ENCODE measurements around the gene RAB34. TPM values are rescaled to one million over a fixed set of nuclear protein-coding genes. Genes with fewer than 3 reads are reported as not detected.

Gene RAB34
- total and polyA plus RNA-seq, 11 donors = 11.5 to 31.7 (median 17.7) TPM

- WGBS, 4 donors = 91 to 97% (median 95%) methylated on average over 1 of the region's 1 CpG
- H3K9me3 ChIP-seq = no peaks in the 10 kb centered on the region
- DNase-seq = no peak
- ATAC-seq = no peak
- H3K27me3 ChIP-seq = no peaks in the 10 kb centered on the region
- H3K27ac ChIP-seq = no peak overlapping the region
- H3K4me3 ChIP-seq = no peak overlapping the region
- peaks cover 0 to 75% (median 57%) of the 10 kb centered on the region in 9 donors for H3K36me3 ChIP-seq
- intact Hi-C loops (cut with DNase I) = loop anchor here in 1 of 10 donors (10.0 kb wide), 1 partner anchor 47 kb away; the partner anchor contains the start of genes PROCA1, RAB34 and RPL23A
- H3K4me1 ChIP-seq = peaks cover 0 to 31% (median 18%) of the 10 kb centered on the region in 12 donors
- TF ChIP-seq POLR2A (IDR thresholded peaks at IDR 0.05) (no peak), CTCF (IDR thresholded peaks at IDR 0.05) (no peak)
Measured at GRCh38 chr17:28667870-28668269, 49.8 kb downstream of the RAB34 start.

- no peak overlapping the region for H3K27ac ChIP-seq
- intact Hi-C loops (cut with DNase I) = loop anchor here in 1 of 10 donors (10.0 kb wide), 1 partner anchor 49 kb away; the partner anchor contains the start of genes PROCA1, RAB34 and RPL23A
- H3K4me3 ChIP-seq = no peak overlapping the region
- TF ChIP-seq CTCF (IDR thresholded peaks at IDR 0.05) (no peak), POLR2A (IDR thresholded peaks at IDR 0.05) (no peak)
- WGBS, 4 donors = 73 to 85% (median 76%) methylated on average over 2 of the region's 2 CpGs
- H3K4me1 ChIP-seq = peaks cover 0 to 39% (median 24%) of the 10 kb centered on the region in 12 donors
- H3K9me3 ChIP-seq = no peaks in the 10 kb centered on the region
- H3K36me3 ChIP-seq = peaks cover 0 to 57% (median 38%) of the 10 kb centered on the region in 9 donors
- ATAC-seq (no peak), DNase-seq (no peak)
- no peaks in the 10 kb centered on the region for H3K27me3 ChIP-seq
Measured at GRCh38 chr17:28665994-28666393, 51.7 kb downstream of the RAB34 start.

Other genes with a start within 250 kb of the RAB34 start
- gene SLC13A2, start 244.2 kb downstream of the RAB34 start, total RNA-seq = not detected
- under 1 TPM in 1 of 2 donors, not detected in 1; 0.03 TPM for gene SLC13A2, start 244.2 kb downstream of the RAB34 start, polyA plus RNA-seq
- gene FOXN1, start 211.5 kb downstream of the RAB34 start, total RNA-seq = not detected
- gene FOXN1, start 211.5 kb downstream of the RAB34 start, polyA plus RNA-seq = not detected
- gene UNC119, start 165.2 kb downstream of the RAB34 start, total RNA-seq = 10 to 100 TPM; 12.8 to 30.7 (median 19.2) TPM
- 10 to 100 TPM; 18.4 to 23.7 TPM for gene UNC119, start 165.2 kb downstream of the RAB34 start, polyA plus RNA-seq
- gene PIGS, start 146.3 kb downstream of the RAB34 start, total RNA-seq = 10 to 100 TPM; 44.7 to 83.1 (median 55.1) TPM
- gene PIGS, start 146.3 kb downstream of the RAB34 start, polyA plus RNA-seq = 10 to 100 TPM; 10.4 to 88.4 TPM
- gene ALDOC, start 141.0 kb downstream of the RAB34 start, total RNA-seq = 100 to 1,000 TPM; 154 to 677 (median 224) TPM
- gene ALDOC, start 141.0 kb downstream of the RAB34 start, polyA plus RNA-seq = 100 to 1,000 TPM; 179 to 220 TPM
- 10 to 100 TPM in 1 of 9 donors, 1 to 10 TPM in 4, under 1 TPM in 4; 0.39 to 11.6 (median 1.5) TPM for gene SPAG5, start 118.8 kb downstream of the RAB34 start, total RNA-seq
- gene SPAG5, start 118.8 kb downstream of the RAB34 start, polyA plus RNA-seq = 1 to 10 TPM in 1 of 2 donors, under 1 TPM in 1; 0.42 to 1.2 TPM
- 1 to 10 TPM; 2.8 to 8.3 (median 4.7) TPM for gene RSKR, start 103.7 kb downstream of the RAB34 start, total RNA-seq
- gene RSKR, start 103.7 kb downstream of the RAB34 start, polyA plus RNA-seq = 1 to 10 TPM; 3.6 to 3.9 TPM
- 100 to 1,000 TPM in 2 of 9 donors, 10 to 100 TPM in 7; 63.6 to 116 (median 74.1) TPM for gene BLTP2, start 72.7 kb downstream of the RAB34 start, total RNA-seq
- gene BLTP2, start 72.7 kb downstream of the RAB34 start, polyA plus RNA-seq = 10 to 100 TPM; 19.8 to 44.9 TPM
- 10 to 100 TPM; 19.6 to 39.1 (median 34.2) TPM for gene SDF2, start 56.0 kb downstream of the RAB34 start, total RNA-seq
- 10 to 100 TPM; 21.9 to 58.6 TPM for gene SDF2, start 56.0 kb downstream of the RAB34 start, polyA plus RNA-seq
- 10 to 100 TPM; 37.2 to 91.6 (median 49.1) TPM for gene SUPT6H, start 55.7 kb downstream of the RAB34 start, total RNA-seq
- 10 to 100 TPM; 31.7 to 34.5 TPM for gene SUPT6H, start 55.7 kb downstream of the RAB34 start, polyA plus RNA-seq
- 1 to 10 TPM in 6 of 9 donors, under 1 TPM in 3; 0.65 to 2.3 (median 1.0) TPM for gene PROCA1, start 6.0 kb downstream of the RAB34 start, total RNA-seq
- gene PROCA1, start 6.0 kb downstream of the RAB34 start, polyA plus RNA-seq = 1 to 10 TPM in 1 of 2 donors, under 1 TPM in 1; 0.64 to 2.6 TPM
- 1,000 to 10,000 TPM in 1 of 9 donors, 100 to 1,000 TPM in 8; 255 to 1,006 (median 869) TPM for gene RPL23A, start 2.1 kb upstream of the RAB34 start, total RNA-seq
- gene RPL23A, start 2.1 kb upstream of the RAB34 start, polyA plus RNA-seq = 1,000 to 10,000 TPM in 1 of 2 donors, 100 to 1,000 TPM in 1; 458 to 1,439 TPM
- gene TLCD1, start 8.4 kb upstream of the RAB34 start, total RNA-seq = 1 to 10 TPM in 7 of 9 donors, under 1 TPM in 2; 0.52 to 4.8 (median 1.7) TPM
- 10 to 100 TPM in 1 of 2 donors, 1 to 10 TPM in 1; 2.5 to 11.7 TPM for gene TLCD1, start 8.4 kb upstream of the RAB34 start, polyA plus RNA-seq
- 1 to 10 TPM in 5 of 9 donors, under 1 TPM in 4; 0.28 to 2.8 (median 1.2) TPM for gene NEK8, start 10.9 kb upstream of the RAB34 start, total RNA-seq
- 1 to 10 TPM; 1.0 to 1.1 TPM for gene NEK8, start 10.9 kb upstream of the RAB34 start, polyA plus RNA-seq
- gene TRAF4, start 26.1 kb upstream of the RAB34 start, total RNA-seq = 10 to 100 TPM in 1 of 9 donors, 1 to 10 TPM in 8; 1.5 to 11.5 (median 2.7) TPM
- 1 to 10 TPM; 1.9 to 4.5 TPM for gene TRAF4, start 26.1 kb upstream of the RAB34 start, polyA plus RNA-seq
- gene FAM222B, start 124.9 kb upstream of the RAB34 start, total RNA-seq = 10 to 100 TPM; 14.4 to 33.2 (median 16.7) TPM
- 10 to 100 TPM in 1 of 2 donors, 1 to 10 TPM in 1; 9.2 to 28.1 TPM for gene FAM222B, start 124.9 kb upstream of the RAB34 start, polyA plus RNA-seq
- 10 to 100 TPM; 28.0 to 78.2 (median 41.1) TPM for gene ERAL1, start 137.1 kb upstream of the RAB34 start, total RNA-seq
- gene ERAL1, start 137.1 kb upstream of the RAB34 start, polyA plus RNA-seq = 10 to 100 TPM; 35.5 to 63.9 TPM
- 100 to 1,000 TPM in 3 of 9 donors, 10 to 100 TPM in 6; 81.1 to 139 (median 95.2) TPM for gene FLOT2, start 179.9 kb upstream of the RAB34 start, total RNA-seq
- 10 to 100 TPM; 52.7 to 68.5 TPM for gene FLOT2, start 179.9 kb upstream of the RAB34 start, polyA plus RNA-seq
- gene DHRS13, start 185.2 kb upstream of the RAB34 start, total RNA-seq = 1 to 10 TPM; 2.2 to 4.8 (median 2.6) TPM
- 1 to 10 TPM; 3.6 to 6.3 TPM for gene DHRS13, start 185.2 kb upstream of the RAB34 start, polyA plus RNA-seq
- gene PHF12, start 233.7 kb upstream of the RAB34 start, total RNA-seq = 10 to 100 TPM; 13.3 to 31.2 (median 21.5) TPM
- 10 to 100 TPM in 1 of 2 donors, 1 to 10 TPM in 1; 8.2 to 10.4 TPM for gene PHF12, start 233.7 kb upstream of the RAB34 start, polyA plus RNA-seq

Data from heart left ventricle (tissue), 16 donors.